Measurements from ENCODE around the gene UGGT2.

The UGGT2 gene

GRCh38 chr13:96025283-96025682 is 27.9 kb downstream of the UGGT2 start:
- no peak for DNase-seq (ENCODE audit: low spot score)
- TF ChIP-seq CTCF (IDR thresholded peaks at IDR 0.05; ENCODE audit: extremely low read depth, missing control alignments), result no peak

GRCh38 chr13:96020931-96021330 is 32.3 kb downstream of the UGGT2 start:
- TF ChIP-seq CTCF (IDR thresholded peaks at IDR 0.05; ENCODE audit: extremely low read depth, missing control alignments), result no peak

GRCh38 chr13:96020155-96020575 is 33.0 kb downstream of the UGGT2 start:
- TF ChIP-seq CTCF (IDR thresholded peaks at IDR 0.05; ENCODE audit: extremely low read depth, missing control alignments), result peak; percentile 27
- peak; percentile 54 for DNase-seq (ENCODE audit: low spot score)

More at GRCh38 chr13:96020931-96021330, 32.3 kb downstream of the UGGT2 start:
- DNase-seq (ENCODE audit: low spot score), result no peak

DNA sequence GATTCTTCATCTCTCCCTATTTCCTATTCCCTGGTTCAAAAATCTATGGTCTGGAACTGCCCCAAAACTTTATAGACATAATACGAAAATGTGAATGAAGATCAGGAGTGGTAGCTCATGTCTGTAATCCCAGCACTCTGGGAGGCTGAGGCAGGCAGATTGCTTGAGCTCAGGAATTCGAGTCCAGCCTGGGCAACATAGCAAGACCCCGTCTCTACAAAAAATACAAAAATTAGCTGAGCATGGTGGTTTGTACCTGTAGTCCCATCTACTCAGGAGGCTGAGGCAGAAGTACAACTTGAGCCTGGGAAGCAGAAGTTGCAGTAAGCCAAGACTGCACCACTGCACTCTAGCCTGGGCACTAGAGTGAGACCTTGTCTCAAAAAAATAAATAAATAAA is 35.1 kb downstream of the UGGT2 start:
- TF ChIP-seq CTCF (IDR thresholded peaks at IDR 0.05; ENCODE audit: extremely low read depth, missing control alignments), result no peak
- no peak for DNase-seq (ENCODE audit: low spot score)

DNA sequence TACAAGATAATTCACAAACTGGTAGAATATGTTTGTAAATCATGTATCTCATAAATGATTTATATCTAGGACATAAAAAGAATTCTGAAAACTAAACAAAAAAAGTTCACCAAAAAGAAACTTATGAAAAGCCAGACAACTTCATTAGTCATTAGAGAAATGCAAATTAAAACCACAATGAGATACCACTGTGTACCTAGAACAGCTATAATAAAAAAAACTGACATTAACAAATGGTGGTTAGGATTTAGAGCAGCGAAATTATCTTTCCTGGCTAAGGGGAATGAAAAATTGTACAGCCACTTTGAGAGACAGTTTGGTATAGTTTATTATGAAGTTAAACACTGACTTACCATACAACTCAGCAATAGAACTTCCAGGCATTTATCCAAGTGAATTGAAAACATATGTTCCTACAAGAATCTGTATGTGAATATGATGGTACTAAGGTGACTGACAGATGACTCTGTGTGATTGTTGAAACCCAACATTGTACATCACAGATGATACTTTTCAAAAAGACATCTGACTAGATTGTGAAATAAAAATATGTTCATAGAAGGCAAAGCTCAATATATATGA is 41.8 kb downstream of the UGGT2 start:
- no peak for DNase-seq (ENCODE audit: low spot score)
- TF ChIP-seq CTCF (IDR thresholded peaks at IDR 0.05; ENCODE audit: extremely low read depth, missing control alignments), result no peak

GRCh38 chr13:96003304-96003703 is 49.9 kb downstream of the UGGT2 start:
- no peak for TF ChIP-seq CTCF (IDR thresholded peaks at IDR 0.05; ENCODE audit: extremely low read depth, missing control alignments)
- no peak for DNase-seq (ENCODE audit: low spot score)

- no peak for TF ChIP-seq CTCF (IDR thresholded peaks at IDR 0.05; ENCODE audit: extremely low read depth, missing control alignments)
- no peak for DNase-seq (ENCODE audit: low spot score)
Observed at GRCh38 chr13:96002322-96003131, 50.7 kb downstream of the UGGT2 start.

Data from GM20000 (cell line).